Sigmoid colon (tissue), 7 donors: ENCODE data around the gene AAR2. TPM values are rescaled to one million over a fixed set of nuclear protein-coding genes. Genes with fewer than 3 reads are reported as not detected.

Experiments
- DNase-seq: peaks from one replicate; pipeline ENCODE4 v3.0.0-alpha.2; 2019
- H3K27ac ChIP-seq, 4 donors: fragments of 200-600 bp; sonication (generic); one replicate each; pipeline ENCODE4 v1.5.1; 2016 to 2019; ENCODE audit warnings: mild to moderate bottlenecking in 1 of 4
- H3K27me3 ChIP-seq, 3 donors: fragments of 200-600 bp; sonication (generic); one replicate each; pipeline ENCODE4 v1.5.1; 2019; ENCODE audit warnings: mild to moderate bottlenecking in 1 of 3
- H3K36me3 ChIP-seq, 4 donors: fragments of 200-600 bp; sonication (generic); one replicate each; pipeline ENCODE4 v1.5.1; 2016 to 2019
- H3K4me1 ChIP-seq, 4 donors: fragments of 200-600 bp; sonication (generic); one replicate each; pipeline ENCODE4 v1.5.1; 2017 to 2019
- H3K4me3 ChIP-seq, 4 donors: fragments of 200-600 bp; sonication (generic); one replicate each; pipeline ENCODE4 v1.5.1; 2017 to 2019; ENCODE audit warnings: mild to moderate bottlenecking in 2 of 4, moderate library complexity in 1 of 4
- H3K9me3 ChIP-seq, 4 donors: fragments of 200-600 bp in 3 of 4; sonication (generic) in 3 of 4; one replicate each; pipeline versions ENCODE4 v1.5.1 to v1.6.1; 2013 to 2019
- CTCF ChIP-seq, 4 experiments: fragments of 450-650 bp in 3 of 4; fragments of 200-600 bp in 1 of 4; IDR thresholded peaks; one replicate each; pipeline ENCODE4 v1.5.1; 2016 to 2019; ENCODE audit warnings: antibody characterized with exemption in 4 of 4, mild to moderate bottlenecking in 3 of 4, moderate library complexity in 2 of 4
- EP300 ChIP-seq, 4 donors: sonication (generic); formaldehyde crosslinking; IDR thresholded peaks; one replicate each; pipeline ENCODE4 v1.6.1; 2017; ENCODE audit warnings: antibody characterized with exemption in 4 of 4
- POLR2A ChIP-seq, 2 donors: fragments of 450-650 bp; IDR thresholded peaks; one replicate each; pipeline ENCODE4 v1.6.1; 2016; ENCODE audit warnings: antibody characterized with exemption in 2 of 2, mild to moderate bottlenecking in 2 of 2, moderate library complexity in 2 of 2
- POLR2AphosphoS5 ChIP-seq, 4 donors: sonication (generic); formaldehyde crosslinking; IDR thresholded peaks; one replicate each; pipeline ENCODE4 v1.6.1; 2017; ENCODE audit warnings: antibody characterized with exemption in 4 of 4
- WGBS, 2 donors: extraction: QIAGEN DNeasy Blood & Tissue Kit; methylation state at CpG; one replicate each; pipeline ENCODE4 v1.1.7; 2013; 5-methylcytosine and 5-hydroxymethylcytosine counted together
- intact Hi-C: fragments of 100-400 bp; cut with DNase I; formaldehyde crosslinking; loops from one replicate; pipeline ENCODE4 v1.15.1; 2023
- polyA plus RNA-seq, 3 donors: library from polyadenylated mRNA; stranded (reverse); fragments of 200-250 nt; gene quantifications; one replicate each; pipeline ENCODE4 v1.2.3, GENCODE V29; 2013
- total RNA-seq, 4 donors: library from RNA; depleted of rRNA; stranded (reverse); fragments of >200 nt; gene quantifications; one replicate each; pipeline ENCODE4 v1.1.0, GENCODE V29; 2016
- donor health status: healthy with polysubstance abuse.
- donor health status: Bipolar disorder and iron deficiency.
- donor health status: healthy.

The AAR2 gene
- total and polyA plus RNA-seq, 7 donors, result 11.4 to 39.6 (median 26.5) TPM

GRCh38 chr20:36268440-36269342 lies 32.4 kb downstream of the AAR2 start:
- no peak overlapping the region for H3K4me3 ChIP-seq
- H3K36me3 ChIP-seq, result no peaks in the 10 kb centered on the region
- peak; percentile 33 for DNase-seq
- H3K9me3 ChIP-seq, result no peaks in the 10 kb centered on the region
- TF ChIP-seq POLR2AphosphoS5 (IDR thresholded peaks at IDR 0.05) (no peak), EP300 (IDR thresholded peaks at IDR 0.05) (no peak), POLR2A (IDR thresholded peaks at IDR 0.05) (no peak), CTCF (IDR thresholded peaks at IDR 0.05) (no peak)
- H3K27me3 ChIP-seq, result peaks cover 0 to 6% (median 2%) of the 10 kb centered on the region in 3 donors
- H3K27ac ChIP-seq, result no peak overlapping the region
- 65 to 66% methylated on average over 10 of the region's 10 CpGs for WGBS, 2 donors
- intact Hi-C loops, result no loop called here
- no peaks in the 10 kb centered on the region for H3K4me1 ChIP-seq

GRCh38 chr20:36269507-36269906 lies 33.2 kb downstream of the AAR2 start:
- Histone ChIP-seq H3K36me3 (no peaks in the 10 kb centered on the region), H3K27ac (no peak overlapping the region), H3K4me3 (no peak overlapping the region), H3K27me3 (peaks cover 0 to 14% (median 10%) of the 10 kb centered on the region in 3 donors), H3K9me3 (no peaks in the 10 kb centered on the region), H3K4me1 (no peaks in the 10 kb centered on the region)
- DNase-seq, result no peak
- no peak for TF ChIP-seq POLR2A (IDR thresholded peaks at IDR 0.05)
- no peak for TF ChIP-seq POLR2AphosphoS5 (IDR thresholded peaks at IDR 0.05)
- TF ChIP-seq EP300 (IDR thresholded peaks at IDR 0.05), result no peak
- TF ChIP-seq CTCF (IDR thresholded peaks at IDR 0.05), result no peak
- intact Hi-C loops, result no loop called here
- 85 to 86% methylated on average over 2 of the region's 2 CpGs for WGBS, 2 donors

GRCh38 chr20:36270744-36271638 lies 34.7 kb downstream of the AAR2 start:
- intact Hi-C loops, result no loop called here
- H3K9me3 ChIP-seq, result no peaks in the 10 kb centered on the region
- H3K4me3 ChIP-seq, result no peak overlapping the region
- DNase-seq, result peak; percentile 50
- H3K36me3 ChIP-seq, result no peaks in the 10 kb centered on the region
- peaks cover 0 to 21% (median 13%) of the 10 kb centered on the region in 3 donors for H3K27me3 ChIP-seq
- H3K4me1 ChIP-seq, result no peaks in the 10 kb centered on the region
- H3K27ac ChIP-seq, result no peak overlapping the region
- no peak for TF ChIP-seq CTCF (IDR thresholded peaks at IDR 0.05)
- no peak for TF ChIP-seq POLR2AphosphoS5 (IDR thresholded peaks at IDR 0.05)
- no peak for TF ChIP-seq POLR2A (IDR thresholded peaks at IDR 0.05)
- no peak for TF ChIP-seq EP300 (IDR thresholded peaks at IDR 0.05)
- 81 to 82% methylated on average over 20 of the region's 20 CpGs for WGBS, 2 donors

GRCh38 chr20:36271639-36272546 lies 35.6 kb downstream of the AAR2 start:
- 89 to 91% methylated on average over 21 of the region's 21 CpGs for WGBS, 2 donors
- intact Hi-C loops, result no loop called here
- H3K4me1 ChIP-seq, result no peaks in the 10 kb centered on the region
- TF ChIP-seq POLR2A (IDR thresholded peaks at IDR 0.05) (no peak), EP300 (IDR thresholded peaks at IDR 0.05) (no peak), CTCF (IDR thresholded peaks at IDR 0.05) (no peak), POLR2AphosphoS5 (IDR thresholded peaks at IDR 0.05) (no peak)
- DNase-seq, result peak; percentile 24
- no peaks in the 10 kb centered on the region for H3K9me3 ChIP-seq
- H3K4me3 ChIP-seq, result no peak overlapping the region
- peaks cover 0 to 21% (median 13%) of the 10 kb centered on the region in 3 donors for H3K27me3 ChIP-seq
- no peaks in the 10 kb centered on the region for H3K36me3 ChIP-seq
- no peak overlapping the region for H3K27ac ChIP-seq
